Coronary artery (tissue), 2 donors: Measurements from ENCODE around the gene SCGB1C2.
A peak's percentile ranks its signal among the peaks of the same experiment; 100 is the strongest.

Experiments used
- DNase-seq: peaks from one replicate; pipeline ENCODE4 v3.0.0-alpha.2; 2017; ENCODE audit warnings: low spot score
- H3K27ac ChIP-seq, 2 donors: fragments of 200-600 bp; sonication (generic); one replicate each; pipeline ENCODE4 v1.5.1; 2016 to 2019
- H3K4me3 ChIP-seq: fragments of 200-600 bp; sonication (generic); 2 replicates; pipeline ENCODE4 v1.5.1; 2016; ENCODE audit warnings: mild to moderate bottlenecking, moderate library complexity
- TF ChIP-seq, protein P1 (sequence below): fragments of 200-600 bp; sonication (generic); IDR thresholded peaks from one replicate; pipeline ENCODE4 v1.5.1; 2019; ENCODE audit warnings: antibody characterized with exemption

Gene SCGB1C2

GRCh38 chr17:178292-179065 lies 41.1 kb downstream of the SCGB1C2 start:
- Histone ChIP-seq H3K4me3 (no peak overlapping the region), H3K27ac (peak overlapping the region in 1 of 2 donors; percentile 22)
- no peak for DNase-seq
- TF ChIP-seq, protein P1, sequence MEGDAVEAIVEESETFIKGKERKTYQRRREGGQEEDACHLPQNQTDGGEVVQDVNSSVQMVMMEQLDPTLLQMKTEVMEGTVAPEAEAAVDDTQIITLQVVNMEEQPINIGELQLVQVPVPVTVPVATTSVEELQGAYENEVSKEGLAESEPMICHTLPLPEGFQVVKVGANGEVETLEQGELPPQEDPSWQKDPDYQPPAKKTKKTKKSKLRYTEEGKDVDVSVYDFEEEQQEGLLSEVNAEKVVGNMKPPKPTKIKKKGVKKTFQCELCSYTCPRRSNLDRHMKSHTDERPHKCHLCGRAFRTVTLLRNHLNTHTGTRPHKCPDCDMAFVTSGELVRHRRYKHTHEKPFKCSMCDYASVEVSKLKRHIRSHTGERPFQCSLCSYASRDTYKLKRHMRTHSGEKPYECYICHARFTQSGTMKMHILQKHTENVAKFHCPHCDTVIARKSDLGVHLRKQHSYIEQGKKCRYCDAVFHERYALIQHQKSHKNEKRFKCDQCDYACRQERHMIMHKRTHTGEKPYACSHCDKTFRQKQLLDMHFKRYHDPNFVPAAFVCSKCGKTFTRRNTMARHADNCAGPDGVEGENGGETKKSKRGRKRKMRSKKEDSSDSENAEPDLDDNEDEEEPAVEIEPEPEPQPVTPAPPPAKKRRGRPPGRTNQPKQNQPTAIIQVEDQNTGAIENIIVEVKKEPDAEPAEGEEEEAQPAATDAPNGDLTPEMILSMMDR: no peak

DNA sequence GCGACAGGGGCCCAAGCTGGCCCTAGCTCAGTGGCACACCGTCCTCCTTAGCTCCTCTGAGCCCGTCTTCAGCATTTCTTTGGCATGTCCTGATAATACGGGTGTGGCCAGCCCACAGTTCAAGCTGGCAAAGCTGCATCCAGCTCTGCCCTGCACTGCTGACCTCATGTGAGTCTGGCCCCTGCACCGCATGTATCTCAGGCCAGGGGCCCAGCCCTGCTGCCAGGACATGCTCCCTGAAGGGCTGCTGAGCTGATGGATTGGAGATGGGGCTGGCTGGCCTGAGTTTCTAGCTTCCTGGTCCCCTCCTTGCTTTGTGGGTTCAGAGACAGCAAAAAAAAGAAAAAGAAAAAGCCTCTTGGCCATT lies 41.7 kb downstream of the SCGB1C2 start:
- peak overlapping the region in 1 of 2 donors; percentile 22 for H3K27ac ChIP-seq
- TF ChIP-seq, protein P1: no peak
- DNase-seq: no peak
- H3K4me3 ChIP-seq: no peak overlapping the region

DNA sequence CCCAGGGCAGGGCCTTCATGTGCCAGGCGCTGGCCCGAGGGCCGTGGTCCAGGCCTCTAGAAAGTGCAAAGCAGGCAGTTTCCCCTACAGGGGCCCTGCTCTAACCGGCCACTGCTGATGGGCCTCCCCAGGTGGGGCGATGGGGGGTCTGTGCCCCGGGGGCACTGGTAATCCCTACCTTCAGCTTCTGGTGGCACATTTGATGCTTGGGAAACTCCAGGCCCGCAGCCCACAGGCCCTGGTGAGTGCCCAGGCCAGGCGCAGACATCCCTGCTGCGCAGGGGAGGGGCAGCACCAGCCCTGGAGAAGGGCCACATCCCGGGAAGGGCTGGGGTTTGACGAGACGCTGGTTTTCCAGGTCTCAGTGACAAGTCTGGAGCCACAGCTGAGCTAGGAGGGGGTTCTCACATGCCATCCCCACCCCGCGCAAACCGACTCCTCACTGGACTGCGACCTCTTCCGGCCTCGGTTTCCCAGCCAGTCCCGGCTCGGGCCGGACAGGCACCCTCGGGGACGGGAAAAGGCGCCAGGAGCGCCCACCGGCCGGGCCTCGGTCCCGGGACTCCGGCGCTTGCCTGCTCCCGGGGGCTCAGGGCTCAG lies 42.5 kb downstream of the SCGB1C2 start:
- DNase-seq: no peak

DNA sequence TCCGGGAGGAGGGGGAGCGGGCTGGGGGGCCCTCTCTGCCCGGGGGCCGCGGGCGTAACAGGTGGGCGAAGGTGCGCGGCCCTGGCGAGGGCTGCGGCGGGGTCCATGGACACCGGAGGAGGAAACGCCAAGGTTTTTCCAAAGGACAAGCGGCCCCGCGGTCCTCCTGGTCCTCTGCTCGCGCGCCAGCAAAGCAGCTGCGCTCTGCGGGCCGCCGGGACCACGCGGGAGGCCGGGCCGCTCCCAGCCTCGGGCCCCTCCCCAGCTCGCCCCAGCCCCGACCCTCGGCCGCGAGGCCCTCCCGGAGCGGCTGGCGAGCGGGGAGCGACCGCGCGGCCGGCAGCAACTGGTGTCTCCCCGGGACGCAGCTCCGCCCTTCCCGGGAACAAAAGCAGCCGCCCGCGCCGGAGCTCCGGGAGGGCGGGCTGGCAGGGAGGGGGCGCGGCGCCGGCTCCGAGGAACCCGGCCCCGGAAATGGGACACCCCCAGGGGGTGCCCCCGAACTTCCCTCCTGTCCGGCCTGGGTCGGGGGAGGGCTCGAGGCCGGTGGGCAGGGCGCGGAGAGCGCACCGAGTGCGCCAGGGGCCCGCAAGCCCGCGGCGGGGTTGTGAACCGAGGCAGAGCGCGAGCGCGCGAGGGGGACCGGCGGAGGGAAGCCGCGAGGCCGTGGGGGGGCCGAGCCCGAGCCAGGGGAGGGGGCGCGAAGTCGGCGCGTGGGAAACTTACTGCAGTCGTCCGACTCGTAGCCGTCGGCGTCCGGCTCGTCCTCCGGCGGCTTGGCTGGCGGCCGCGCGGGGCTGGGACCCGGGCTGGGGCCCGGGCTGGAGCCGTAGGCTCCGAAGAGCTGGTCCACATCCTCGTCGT lies 43.2 kb downstream of the SCGB1C2 start:
- DNase-seq: no peak
- H3K27ac ChIP-seq: peak overlapping the region in 1 of 2 donors; percentile 31
- peak overlapping the region; percentile 71 for H3K4me3 ChIP-seq
- TF ChIP-seq, protein P1: no peak

More for the DNA sequence above, 42.5 kb downstream of the SCGB1C2 start:
- Histone ChIP-seq H3K4me3 (peak overlapping the region; percentile 71), H3K27ac (peak overlapping the region in 1 of 2 donors; percentile 31)
- TF ChIP-seq, protein P1: no peak

- Histone ChIP-seq H3K27ac (peak within 1 kb of the TSS in 1 of 2 donors; percentile 31), H3K4me3 (peak within 1 kb of the TSS; percentile 71)
- DNase-seq: no peak
- TF ChIP-seq, protein P1: no peak
These were observed 44.1 kb downstream of the SCGB1C2 start, which contains the start of gene DOC2B for GRCh38 chr17:181245-182049. TSS of gene DOC2B (minus strand) at chr17:181650. CDS start at chr17:181479, 171 bp downstream.

DNA sequence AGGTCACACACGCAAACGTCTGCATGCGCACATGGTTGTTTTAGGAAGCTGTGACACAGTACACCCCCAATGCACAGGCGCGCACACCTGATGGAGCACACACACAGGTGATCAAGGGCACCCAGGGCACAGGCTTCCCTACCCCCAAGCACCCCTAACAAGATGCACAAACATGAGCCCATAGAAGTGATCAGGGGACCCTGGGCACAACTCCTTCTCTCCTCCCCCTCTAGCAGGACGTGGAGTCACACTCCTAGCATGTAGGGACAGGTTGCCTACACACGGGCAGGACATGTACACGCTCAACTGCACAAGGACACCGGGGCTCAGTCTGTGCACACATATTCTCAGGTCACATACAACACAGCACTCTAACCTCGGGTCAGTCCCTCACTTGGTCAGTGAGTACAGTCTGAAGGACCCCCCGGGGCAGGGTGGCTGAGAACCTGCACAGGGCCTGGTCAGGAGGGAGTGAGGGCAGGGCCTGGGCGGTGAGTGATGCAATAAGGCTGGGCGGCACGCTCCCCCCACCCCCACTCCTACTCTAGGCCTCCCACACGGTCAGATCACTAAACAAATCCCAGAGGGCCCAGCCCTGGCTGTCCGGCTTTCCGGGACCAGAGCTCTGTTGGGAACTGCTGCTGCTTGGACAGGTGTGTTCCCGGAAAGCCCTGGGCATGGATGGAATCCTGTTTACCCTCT lies 44.8 kb downstream of the SCGB1C2 start:
- DNase-seq: no peak
- TF ChIP-seq, protein P1: no peak
- Histone ChIP-seq H3K27ac (no peak overlapping the region), H3K4me3 (peak overlapping the region; percentile 71)
